ENCODE results near the gene GDNF.

Gene GDNF

DNA sequence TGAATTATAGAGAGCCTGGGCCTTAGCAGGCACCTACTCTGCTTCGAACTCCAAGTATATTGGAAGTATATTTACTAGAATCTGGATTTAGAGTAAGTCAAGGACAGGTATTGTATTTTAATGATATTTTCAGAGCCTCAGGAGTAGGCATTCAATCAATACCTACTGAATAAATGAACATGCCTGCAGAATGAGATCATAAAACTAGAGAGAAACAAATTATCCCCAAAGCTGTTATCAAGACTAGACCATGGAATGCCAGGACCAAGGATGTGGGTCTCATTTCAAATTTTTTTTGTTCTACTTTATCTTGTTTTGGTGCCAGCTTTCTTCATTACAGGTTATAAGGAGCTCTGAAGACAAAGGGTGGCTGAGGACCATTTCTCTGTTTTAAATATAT lies 66.0 kb downstream of the GDNF start:
- H3K36me3 ChIP-seq (ENCODE audit: insufficient read depth, low read depth, low read length): no peaks in the 10 kb centered on the region
- H3K4me1 ChIP-seq (ENCODE audit: insufficient read depth, low read length): no peaks in the 10 kb centered on the region
- no peaks in the 10 kb centered on the region for H3K27me3 ChIP-seq (ENCODE audit: insufficient read depth, low read length)
- H3K27ac ChIP-seq (ENCODE audit: low read length): no peak overlapping the region
- H3K9ac ChIP-seq (ENCODE audit: low read depth, low read length): no peak overlapping the region
- H3K9me3 ChIP-seq (ENCODE audit: insufficient read depth, low read depth, low read length): peaks cover 10% of the 10 kb centered on the region
- no peak overlapping the region for H3K4me3 ChIP-seq (ENCODE audit: low read length)

DNA sequence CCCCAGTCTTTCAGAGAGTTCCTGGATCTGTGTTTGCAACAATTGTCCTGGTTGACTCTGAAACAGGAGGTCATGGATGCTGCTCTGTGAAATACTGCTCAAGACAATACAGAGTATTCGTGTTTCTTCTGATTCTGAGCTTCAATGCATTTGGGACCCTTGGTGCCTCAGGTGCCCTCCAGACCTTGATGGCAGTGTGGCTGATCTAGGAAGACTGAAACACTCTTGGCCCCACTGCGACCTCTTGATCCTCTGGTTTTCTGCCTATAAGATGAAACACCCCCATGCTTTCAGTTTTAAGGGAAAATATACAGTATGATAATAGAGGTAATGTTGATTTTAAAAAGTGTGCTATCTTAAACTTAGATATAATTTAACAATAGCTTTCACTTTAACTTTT lies 67.6 kb downstream of the GDNF start:
- no peaks in the 10 kb centered on the region for H3K27me3 ChIP-seq (ENCODE audit: insufficient read depth, low read length)
- H3K9me3 ChIP-seq (ENCODE audit: insufficient read depth, low read depth, low read length): peaks cover 10% of the 10 kb centered on the region
- no peaks in the 10 kb centered on the region for H3K36me3 ChIP-seq (ENCODE audit: insufficient read depth, low read depth, low read length)
- H3K27ac ChIP-seq (ENCODE audit: low read length): no peak overlapping the region
- no peak overlapping the region for H3K4me3 ChIP-seq (ENCODE audit: low read length)
- no peak overlapping the region for H3K9ac ChIP-seq (ENCODE audit: low read depth, low read length)
- H3K4me1 ChIP-seq (ENCODE audit: insufficient read depth, low read length): no peaks in the 10 kb centered on the region

GRCh38 chr5:37771731-37772130 lies 68.1 kb downstream of the GDNF start:
- H3K9ac ChIP-seq (ENCODE audit: low read depth, low read length): no peak overlapping the region
- no peak overlapping the region for H3K4me3 ChIP-seq (ENCODE audit: low read length)

GRCh38 chr5:37771203-37771611 lies 68.6 kb downstream of the GDNF start:
- no peak overlapping the region for H3K9ac ChIP-seq (ENCODE audit: low read depth, low read length)
- peaks cover 10% of the 10 kb centered on the region for H3K9me3 ChIP-seq (ENCODE audit: insufficient read depth, low read depth, low read length)
- H3K36me3 ChIP-seq (ENCODE audit: insufficient read depth, low read depth, low read length): no peaks in the 10 kb centered on the region
- H3K4me1 ChIP-seq (ENCODE audit: insufficient read depth, low read length): no peaks in the 10 kb centered on the region
- H3K4me3 ChIP-seq (ENCODE audit: low read length): no peak overlapping the region
- no peaks in the 10 kb centered on the region for H3K27me3 ChIP-seq (ENCODE audit: insufficient read depth, low read length)
- H3K27ac ChIP-seq (ENCODE audit: low read length): no peak overlapping the region

More at GRCh38 chr5:37771731-37772130, 68.1 kb downstream of the GDNF start:
- no peaks in the 10 kb centered on the region for H3K27me3 ChIP-seq (ENCODE audit: insufficient read depth, low read length)
- H3K27ac ChIP-seq (ENCODE audit: low read length): no peak overlapping the region
- no peaks in the 10 kb centered on the region for H3K36me3 ChIP-seq (ENCODE audit: insufficient read depth, low read depth, low read length)
- peaks cover 10% of the 10 kb centered on the region for H3K9me3 ChIP-seq (ENCODE audit: insufficient read depth, low read depth, low read length)
- no peaks in the 10 kb centered on the region for H3K4me1 ChIP-seq (ENCODE audit: insufficient read depth, low read length)

- no peaks in the 10 kb centered on the region for H3K27me3 ChIP-seq (ENCODE audit: insufficient read depth, low read length)
- no peak overlapping the region for H3K9ac ChIP-seq (ENCODE audit: low read depth, low read length)
- H3K9me3 ChIP-seq (ENCODE audit: insufficient read depth, low read depth, low read length): peaks cover 10% of the 10 kb centered on the region
- H3K36me3 ChIP-seq (ENCODE audit: insufficient read depth, low read depth, low read length): no peaks in the 10 kb centered on the region
- H3K4me3 ChIP-seq (ENCODE audit: low read length): no peak overlapping the region
- H3K27ac ChIP-seq (ENCODE audit: low read length): no peak overlapping the region
- no peaks in the 10 kb centered on the region for H3K4me1 ChIP-seq (ENCODE audit: insufficient read depth, low read length)
These were observed 69.1 kb downstream of the GDNF start for GRCh38 chr5:37770786-37771185.

DNA sequence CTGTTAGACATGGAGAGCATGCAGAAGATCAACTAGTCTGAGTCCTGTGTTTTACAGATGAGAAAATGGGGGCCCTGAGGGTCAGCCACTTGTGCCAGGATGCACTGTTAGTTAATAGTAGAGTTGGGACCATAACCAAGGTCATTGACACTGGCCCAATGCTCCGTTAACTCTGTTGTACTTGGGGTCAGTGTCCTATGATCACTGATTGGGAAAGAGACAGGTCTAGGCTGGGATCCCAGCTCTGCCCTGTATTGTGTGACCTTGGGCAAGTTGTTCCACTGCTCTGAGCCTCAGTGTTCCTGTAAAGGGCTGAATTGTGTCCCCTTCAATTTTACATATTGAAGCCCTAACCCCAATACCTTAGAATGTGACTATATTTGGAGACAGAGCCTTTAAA lies 70.0 kb downstream of the GDNF start:
- H3K9ac ChIP-seq (ENCODE audit: low read depth, low read length): no peak overlapping the region
- H3K27me3 ChIP-seq (ENCODE audit: insufficient read depth, low read length): no peaks in the 10 kb centered on the region
- no peaks in the 10 kb centered on the region for H3K4me1 ChIP-seq (ENCODE audit: insufficient read depth, low read length)
- no peak overlapping the region for H3K4me3 ChIP-seq (ENCODE audit: low read length)
- no peaks in the 10 kb centered on the region for H3K36me3 ChIP-seq (ENCODE audit: insufficient read depth, low read depth, low read length)
- peaks cover 7% of the 10 kb centered on the region; the same call in 1 of the 2 replicates for H3K9me3 ChIP-seq (ENCODE audit: insufficient read depth, low read depth, low read length)
- no peak overlapping the region for H3K27ac ChIP-seq (ENCODE audit: low read length)

DNA sequence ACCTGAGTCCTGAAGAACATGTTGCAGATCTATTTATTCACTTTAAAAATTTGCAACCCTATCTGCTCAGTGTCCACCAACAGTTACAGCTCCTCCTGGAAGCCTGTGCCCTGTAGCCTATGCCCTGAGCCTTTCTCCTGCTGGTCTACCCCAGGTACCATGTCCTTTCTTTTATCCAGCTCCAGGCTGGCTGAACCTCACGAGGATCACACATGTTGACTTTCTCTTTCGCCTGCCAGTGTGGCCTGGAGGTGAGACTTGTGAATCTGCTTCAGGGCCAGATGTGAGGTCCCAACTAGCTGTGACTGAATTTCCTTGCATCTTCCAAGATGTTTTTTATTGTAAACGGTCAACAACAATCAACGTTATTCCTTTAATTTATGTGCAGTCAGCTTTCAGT lies 70.7 kb downstream of the GDNF start:
- Histone ChIP-seq H3K27ac (ENCODE audit: low read length) (no peak overlapping the region), H3K4me1 (ENCODE audit: insufficient read depth, low read length) (no peaks in the 10 kb centered on the region), H3K27me3 (ENCODE audit: insufficient read depth, low read length) (no peaks in the 10 kb centered on the region), H3K36me3 (ENCODE audit: insufficient read depth, low read depth, low read length) (no peaks in the 10 kb centered on the region), H3K9me3 (ENCODE audit: insufficient read depth, low read depth, low read length) (no peaks in the 10 kb centered on the region), H3K4me3 (ENCODE audit: low read length) (no peak overlapping the region), H3K9ac (ENCODE audit: low read depth, low read length) (no peak overlapping the region)

DNA sequence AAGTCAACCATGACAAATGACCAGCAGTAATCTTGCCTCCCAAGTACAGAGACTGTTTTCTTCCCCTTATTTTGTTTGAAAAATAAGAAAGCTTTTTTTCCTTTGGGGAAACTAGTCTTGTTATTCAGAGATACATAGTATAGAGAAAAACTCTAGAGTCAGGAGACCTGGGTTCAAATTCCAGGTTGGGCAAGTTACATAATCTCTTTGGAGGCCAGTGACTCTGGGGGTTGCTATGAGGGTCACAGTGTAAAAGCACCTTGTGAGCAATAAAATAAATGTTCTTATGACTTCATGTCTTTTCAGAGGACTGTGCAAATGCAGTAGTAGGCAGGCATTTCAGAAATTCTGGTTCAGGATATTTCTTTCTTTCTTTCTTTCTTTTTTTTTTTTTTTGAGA lies 71.5 kb downstream of the GDNF start:
- Histone ChIP-seq H3K4me3 (ENCODE audit: low read length) (no peak overlapping the region), H3K4me1 (ENCODE audit: insufficient read depth, low read length) (no peaks in the 10 kb centered on the region), H3K9me3 (ENCODE audit: insufficient read depth, low read depth, low read length) (no peaks in the 10 kb centered on the region), H3K27ac (ENCODE audit: low read length) (no peak overlapping the region), H3K9ac (ENCODE audit: low read depth, low read length) (no peak overlapping the region), H3K27me3 (ENCODE audit: insufficient read depth, low read length) (no peaks in the 10 kb centered on the region), H3K36me3 (ENCODE audit: insufficient read depth, low read depth, low read length) (no peaks in the 10 kb centered on the region)

DNA sequence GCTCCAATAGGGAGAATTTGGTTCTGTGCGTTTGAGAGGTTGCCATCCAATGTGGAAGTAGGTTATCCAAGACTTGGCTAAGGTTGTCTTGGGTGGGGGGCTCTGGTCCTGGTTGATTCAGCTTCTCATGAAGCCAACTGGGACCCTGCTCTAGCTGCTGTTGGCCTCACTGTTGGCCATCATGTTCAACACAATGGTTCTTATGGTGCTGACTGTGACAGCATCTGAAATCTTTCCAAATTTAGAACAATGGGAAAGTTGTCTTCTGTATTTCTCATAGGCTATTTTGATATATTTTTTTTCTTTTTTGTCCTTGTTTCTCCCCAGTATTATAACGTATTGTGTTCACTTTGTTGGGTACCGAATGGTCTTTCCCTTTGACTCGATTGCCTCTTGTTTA lies 71.9 kb downstream of the GDNF start:
- H3K9me3 ChIP-seq (ENCODE audit: insufficient read depth, low read depth, low read length): no peaks in the 10 kb centered on the region
- H3K4me3 ChIP-seq (ENCODE audit: low read length): no peak overlapping the region
- H3K27me3 ChIP-seq (ENCODE audit: insufficient read depth, low read length): no peaks in the 10 kb centered on the region
- H3K27ac ChIP-seq (ENCODE audit: low read length): no peak overlapping the region
- no peak overlapping the region for H3K9ac ChIP-seq (ENCODE audit: low read depth, low read length)
- no peaks in the 10 kb centered on the region for H3K4me1 ChIP-seq (ENCODE audit: insufficient read depth, low read length)
- no peaks in the 10 kb centered on the region for H3K36me3 ChIP-seq (ENCODE audit: insufficient read depth, low read depth, low read length)

DNA sequence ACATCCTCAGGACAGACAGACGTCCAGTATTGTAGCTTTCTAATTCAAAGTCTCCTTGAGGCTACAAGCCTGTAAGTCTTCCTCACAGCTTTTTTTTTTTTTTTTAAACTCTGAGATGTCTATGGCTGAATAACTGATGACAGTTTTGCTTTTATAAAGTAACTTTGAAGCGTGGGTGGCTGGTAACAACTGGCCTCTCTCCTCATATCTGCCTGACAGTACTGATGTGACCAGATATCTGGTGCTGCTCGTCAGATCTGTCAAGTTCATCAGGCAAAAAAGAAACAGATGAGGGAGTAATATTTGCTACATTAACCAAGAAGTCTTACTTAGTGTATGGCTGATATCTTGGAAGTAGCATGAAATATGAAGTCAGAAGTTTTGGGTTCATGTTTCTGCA lies 72.6 kb downstream of the GDNF start:
- Histone ChIP-seq H3K27ac (ENCODE audit: low read length) (no peak overlapping the region), H3K4me1 (ENCODE audit: insufficient read depth, low read length) (no peaks in the 10 kb centered on the region), H3K27me3 (ENCODE audit: insufficient read depth, low read length) (no peaks in the 10 kb centered on the region), H3K9ac (ENCODE audit: low read depth, low read length) (no peak overlapping the region), H3K9me3 (ENCODE audit: insufficient read depth, low read depth, low read length) (no peaks in the 10 kb centered on the region), H3K36me3 (ENCODE audit: insufficient read depth, low read depth, low read length) (no peaks in the 10 kb centered on the region), H3K4me3 (ENCODE audit: low read length) (no peak overlapping the region)
